ENCODE data around the gene STARD3.

Gene STARD3

DNA sequence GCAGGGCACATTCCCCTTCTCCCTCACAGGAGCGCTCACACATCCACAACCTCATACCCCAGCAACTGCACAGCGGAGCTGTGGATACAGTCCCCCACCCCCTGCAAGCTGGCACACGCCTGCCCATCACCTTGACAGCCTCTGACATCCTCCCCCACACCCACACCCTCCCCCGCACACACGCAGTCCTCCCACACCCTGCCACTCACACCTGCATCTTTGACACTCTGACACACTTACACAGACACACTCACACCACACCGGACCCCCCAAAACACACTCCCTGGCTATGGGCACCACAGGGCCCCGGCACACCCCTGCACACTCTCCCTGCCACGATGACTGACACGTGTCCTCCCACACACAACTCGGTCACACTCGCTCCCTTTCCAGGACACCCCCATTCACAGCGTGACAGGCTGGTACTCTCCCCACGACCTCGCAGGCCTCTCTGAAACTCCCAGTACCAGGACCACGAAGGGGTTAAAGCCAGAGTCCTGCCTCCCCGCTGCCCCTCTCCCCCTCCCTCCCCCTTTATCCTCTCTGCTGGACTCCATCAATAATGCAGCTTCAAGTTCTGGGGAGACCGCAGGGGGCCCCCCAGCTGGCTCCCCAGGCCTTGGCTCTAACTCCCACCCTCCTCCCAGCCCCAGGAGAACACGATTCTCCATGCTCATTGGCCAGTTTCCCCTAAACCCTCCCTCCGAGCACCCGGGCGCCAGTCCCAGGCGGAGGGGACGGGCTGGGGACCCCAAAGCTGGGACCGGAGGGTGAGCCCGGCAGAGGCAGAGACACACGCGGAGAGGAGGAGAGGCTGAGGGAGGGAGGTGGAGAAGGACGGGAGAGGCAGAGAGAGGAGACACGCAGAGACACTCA is 10.5 kb upstream of the STARD3 start, which contains the start of gene PPP1R1B:
Gene PPP1R1B (plus strand): TSS at position 782 of the 876 bp plus-strand sequence. CDS start 441 bp downstream, outside the sequence.
- TF ChIP-seq POLR2AphosphoS5 (IDR thresholded peaks at IDR 0.05; ENCODE audit: low read depth, low read length) (no peak), POLR2A (IDR thresholded peaks at IDR 0.05; ENCODE audit: low read depth, low read length) (no peak), TAF1 (IDR thresholded peaks at IDR 0.05; ENCODE audit: borderline replicate concordance, low read depth, low read length) (no peak)
- DNase-seq (ENCODE audit: insufficient read length) (no peak), FAIRE-seq (no peak)

DNA sequence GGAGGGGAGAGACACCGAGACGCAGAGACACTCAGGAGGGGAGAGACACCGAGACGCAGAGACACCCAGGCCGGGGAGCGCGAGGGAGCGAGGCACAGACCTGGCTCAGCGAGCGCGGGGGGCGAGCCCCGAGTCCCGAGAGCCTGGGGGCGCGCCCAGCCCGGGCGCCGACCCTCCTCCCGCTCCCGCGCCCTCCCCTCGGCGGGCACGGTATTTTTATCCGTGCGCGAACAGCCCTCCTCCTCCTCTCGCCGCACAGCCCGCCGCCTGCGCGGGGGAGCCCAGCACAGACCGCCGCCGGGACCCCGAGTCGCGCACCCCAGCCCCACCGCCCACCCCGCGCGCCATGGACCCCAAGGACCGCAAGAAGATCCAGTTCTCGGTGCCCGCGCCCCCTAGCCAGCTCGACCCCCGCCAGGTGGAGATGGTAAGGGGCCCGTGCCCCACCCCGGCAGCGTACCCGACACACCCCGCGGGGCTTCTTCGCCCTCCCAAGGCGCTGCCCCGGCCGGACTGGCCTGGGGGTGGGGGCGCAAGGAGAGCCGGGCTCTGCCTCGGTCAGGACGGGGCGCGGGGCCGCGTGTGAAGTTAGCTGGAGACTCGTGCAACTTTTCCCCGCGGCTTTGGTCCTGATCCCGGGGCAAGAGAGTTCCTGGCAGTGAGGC is 9.8 kb upstream of the STARD3 start:
- FAIRE-seq = peak; percentile 53
- TF ChIP-seq TAF1 (IDR thresholded peaks at IDR 0.05; ENCODE audit: borderline replicate concordance, low read depth, low read length) (no peak), POLR2A (IDR thresholded peaks at IDR 0.05; ENCODE audit: low read depth, low read length) (no peak), POLR2AphosphoS5 (IDR thresholded peaks at IDR 0.05; ENCODE audit: low read depth, low read length) (no peak)

DNA sequence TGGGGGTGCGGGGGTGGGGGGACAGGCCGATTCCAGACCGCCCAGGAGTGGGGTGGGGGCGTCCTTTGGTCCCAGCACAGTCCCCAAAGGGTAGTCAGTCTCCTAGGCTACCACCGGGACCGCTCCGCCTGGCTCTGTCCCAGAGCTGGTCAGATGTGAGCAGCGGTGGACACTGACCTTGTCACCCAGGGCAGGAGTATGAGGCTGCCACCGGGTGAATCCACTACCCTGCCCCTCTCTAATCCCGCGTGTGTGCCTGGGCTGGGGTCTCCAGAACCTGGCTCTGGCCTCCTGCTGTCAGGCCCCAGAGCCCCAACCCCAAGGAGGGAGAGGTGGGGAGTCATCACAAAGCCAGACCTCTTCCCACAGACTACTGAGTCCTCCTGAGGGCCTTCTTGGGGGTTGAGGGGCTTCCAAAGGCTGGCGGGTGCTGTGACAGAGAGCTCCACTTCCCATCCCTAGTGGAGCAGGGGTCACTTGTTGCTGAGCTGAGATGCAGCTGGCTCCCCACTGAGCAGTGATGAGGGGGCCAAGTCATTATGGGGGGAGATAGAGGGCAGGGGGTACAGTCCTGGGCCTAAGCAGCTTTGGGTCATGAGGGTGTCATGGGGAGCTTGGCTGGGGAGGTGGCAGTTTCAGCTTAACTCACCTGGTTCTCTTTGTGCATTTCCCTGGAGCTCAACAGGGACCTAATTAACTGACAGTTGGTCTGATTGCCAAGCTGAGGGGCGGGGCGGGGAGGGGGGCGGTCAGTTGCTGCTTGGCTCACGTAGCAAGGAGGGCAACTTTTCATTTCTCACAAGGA is 9.0 kb upstream of the STARD3 start:
- no peak for TF ChIP-seq TAF1 (IDR thresholded peaks at IDR 0.05; ENCODE audit: borderline replicate concordance, low read depth, low read length)
- TF ChIP-seq POLR2AphosphoS5 (IDR thresholded peaks at IDR 0.05; ENCODE audit: low read depth, low read length) = no peak
- TF ChIP-seq POLR2A (IDR thresholded peaks at IDR 0.05; ENCODE audit: low read depth, low read length) = no peak
- no peak for FAIRE-seq

More for the DNA sequence above, 9.8 kb upstream of the STARD3 start:
- DNase-seq (ENCODE audit: insufficient read length) = no peak

GRCh38 chr17:39628655-39629493 is 8.1 kb upstream of the STARD3 start:
- no peak for DNase-seq (ENCODE audit: insufficient read length)
- TF ChIP-seq POLR2A (IDR thresholded peaks at IDR 0.05; ENCODE audit: low read depth, low read length) (no peak), POLR2AphosphoS5 (IDR thresholded peaks at IDR 0.05; ENCODE audit: low read depth, low read length) (no peak), TAF1 (IDR thresholded peaks at IDR 0.05; ENCODE audit: borderline replicate concordance, low read depth, low read length) (no peak)
- no peak for FAIRE-seq

More for the DNA sequence above, 9.0 kb upstream of the STARD3 start:
- no peak for DNase-seq (ENCODE audit: insufficient read length)

DNA sequence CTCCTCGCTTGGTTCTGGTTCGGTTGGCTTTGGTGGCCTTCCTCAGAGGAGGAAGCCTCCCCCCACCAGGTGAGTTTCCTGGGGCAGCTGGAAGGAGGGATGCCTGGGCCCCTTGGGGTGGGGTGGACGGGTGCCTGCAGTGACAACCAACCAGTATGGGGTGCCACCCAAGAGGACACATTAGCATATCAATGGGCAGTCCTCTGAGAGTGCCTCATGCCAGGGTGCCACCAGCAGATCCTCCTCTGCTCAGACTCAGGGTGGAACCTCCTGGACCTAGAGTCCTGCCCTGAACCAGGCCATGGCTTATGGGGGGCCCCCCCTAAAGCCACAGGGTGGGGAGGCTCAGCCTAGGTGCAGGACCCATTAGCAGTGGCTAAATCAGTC is 7.5 kb upstream of the STARD3 start:
- DNase-seq (ENCODE audit: insufficient read length) (no peak), FAIRE-seq (no peak)
- TF ChIP-seq POLR2A (IDR thresholded peaks at IDR 0.05; ENCODE audit: low read depth, low read length) (no peak), TAF1 (IDR thresholded peaks at IDR 0.05; ENCODE audit: borderline replicate concordance, low read depth, low read length) (no peak), POLR2AphosphoS5 (IDR thresholded peaks at IDR 0.05; ENCODE audit: low read depth, low read length) (no peak)

GRCh38 chr17:39629898-39630297 is 7.0 kb upstream of the STARD3 start:
- TF ChIP-seq POLR2AphosphoS5 (IDR thresholded peaks at IDR 0.05; ENCODE audit: low read depth, low read length) (no peak), TAF1 (IDR thresholded peaks at IDR 0.05; ENCODE audit: borderline replicate concordance, low read depth, low read length) (no peak), POLR2A (IDR thresholded peaks at IDR 0.05; ENCODE audit: low read depth, low read length) (no peak)
- no peak for FAIRE-seq

DNA sequence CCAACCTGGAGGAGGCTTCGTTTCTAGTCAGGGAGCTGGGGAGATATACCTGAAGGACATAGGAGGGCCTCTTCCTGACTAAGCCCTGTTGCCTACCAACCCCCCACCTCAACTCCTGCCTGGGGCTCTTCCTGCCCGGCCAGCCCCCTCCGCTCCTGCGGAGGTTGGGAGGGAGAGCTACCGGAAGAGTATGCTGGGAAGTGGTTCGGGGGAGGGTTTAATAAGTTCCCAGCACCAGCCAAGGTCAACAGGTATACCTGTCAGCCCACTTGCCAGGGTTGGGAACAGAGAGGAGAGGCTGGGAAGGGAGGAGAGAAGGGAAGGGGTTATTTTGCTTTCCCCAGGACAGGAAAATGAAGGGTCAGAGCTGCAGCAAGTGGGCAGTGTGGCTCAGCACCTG is 5.5 kb upstream of the STARD3 start:
- TF ChIP-seq TAF1 (IDR thresholded peaks at IDR 0.05; ENCODE audit: borderline replicate concordance, low read depth, low read length) (no peak), POLR2A (IDR thresholded peaks at IDR 0.05; ENCODE audit: low read depth, low read length) (no peak), POLR2AphosphoS5 (IDR thresholded peaks at IDR 0.05; ENCODE audit: low read depth, low read length) (no peak)
- FAIRE-seq (no peak), DNase-seq (ENCODE audit: insufficient read length) (no peak)

More at GRCh38 chr17:39629898-39630297, 7.0 kb upstream of the STARD3 start:
- no peak for DNase-seq (ENCODE audit: insufficient read length)

- FAIRE-seq = no peak
- DNase-seq (ENCODE audit: insufficient read length) = no peak
Observed at GRCh38 chr17:39632153-39632941, 4.6 kb upstream of the STARD3 start.

DNA sequence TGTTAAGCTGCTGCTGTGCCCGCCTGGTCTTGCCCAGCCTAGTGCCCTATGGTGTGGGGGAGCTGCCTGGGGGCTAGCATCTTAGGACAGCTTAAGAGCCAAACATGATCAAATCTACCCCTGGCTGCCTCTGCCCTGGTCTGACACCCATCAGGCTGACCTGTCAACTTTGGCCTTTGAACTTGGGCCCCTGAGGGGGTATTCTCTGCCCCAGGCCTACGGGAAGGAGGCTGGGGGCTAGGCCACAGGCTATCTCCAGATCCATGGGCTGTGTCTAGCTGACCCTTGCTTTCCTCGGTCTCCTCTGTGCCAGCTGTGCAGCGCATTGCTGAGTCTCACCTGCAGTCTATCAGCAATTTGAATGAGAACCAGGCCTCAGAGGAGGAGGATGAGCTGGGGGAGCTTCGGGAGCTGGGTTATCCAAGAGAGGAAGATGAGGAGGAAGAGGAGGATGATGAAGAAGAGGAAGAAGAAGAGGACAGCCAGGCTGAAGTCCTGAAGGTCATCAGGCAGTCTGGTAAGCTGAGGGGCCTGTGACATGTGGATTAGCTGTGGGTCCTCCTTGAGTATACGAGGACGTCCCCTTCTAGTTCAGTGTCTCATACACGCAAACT is 3.3 kb upstream of the STARD3 start:
- TF ChIP-seq TAF1 (IDR thresholded peaks at IDR 0.05; ENCODE audit: borderline replicate concordance, low read depth, low read length) (no peak), POLR2A (IDR thresholded peaks at IDR 0.05; ENCODE audit: low read depth, low read length) (no peak), POLR2AphosphoS5 (IDR thresholded peaks at IDR 0.05; ENCODE audit: low read depth, low read length) (no peak)
- FAIRE-seq = no peak
- no peak for DNase-seq (ENCODE audit: insufficient read length)

More at GRCh38 chr17:39632153-39632941, 4.6 kb upstream of the STARD3 start:
- TF ChIP-seq POLR2A (IDR thresholded peaks at IDR 0.05; ENCODE audit: low read depth, low read length) (no peak), TAF1 (IDR thresholded peaks at IDR 0.05; ENCODE audit: borderline replicate concordance, low read depth, low read length) (no peak), POLR2AphosphoS5 (IDR thresholded peaks at IDR 0.05; ENCODE audit: low read depth, low read length) (no peak)

Measured in GM12892 (cell line).